HCEC 1CT (cell line): Measurements from ENCODE around the gene XXYLT1.

Experiments used
- DNase-seq: peaks from one replicate; pipeline ENCODE4 v3.0.0-alpha.2; 2017

Gene XXYLT1

DNA sequence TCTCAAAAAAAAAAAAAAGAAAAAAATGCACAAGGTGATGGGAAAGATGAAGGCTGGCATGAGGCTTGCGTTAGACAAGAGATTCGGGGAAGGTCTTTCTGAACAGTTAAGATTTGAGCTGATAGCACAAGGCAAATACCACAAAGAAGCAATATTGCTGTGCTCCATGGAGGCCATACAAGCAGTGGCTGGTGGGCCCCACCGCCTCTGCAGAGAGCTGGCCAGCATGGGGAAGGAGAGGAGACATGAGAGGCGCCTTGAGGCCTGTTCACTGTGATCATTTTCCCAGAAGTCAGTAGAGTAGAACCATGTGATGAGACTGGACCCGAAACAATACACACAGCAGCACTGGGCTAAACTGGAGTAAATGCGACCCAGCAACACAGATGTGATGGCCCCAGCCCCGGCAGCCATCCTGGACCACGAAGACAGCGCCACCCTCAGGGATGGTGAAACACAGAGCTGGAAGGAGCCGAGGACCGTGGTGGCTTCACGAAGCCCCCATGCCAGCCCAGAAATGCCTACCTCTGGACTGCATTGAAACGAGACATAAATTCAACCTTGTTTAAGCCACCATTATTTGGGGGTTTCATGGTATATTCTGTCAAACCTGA lies 5.5 kb downstream of the XXYLT1 start:
- no peak for DNase-seq

- DNase-seq: no peak
Measured at GRCh38 chr3:195263925-195264600, 6.9 kb downstream of the XXYLT1 start.

GRCh38 chr3:195263193-195263924 lies 7.6 kb downstream of the XXYLT1 start:
- DNase-seq: no peak

DNA sequence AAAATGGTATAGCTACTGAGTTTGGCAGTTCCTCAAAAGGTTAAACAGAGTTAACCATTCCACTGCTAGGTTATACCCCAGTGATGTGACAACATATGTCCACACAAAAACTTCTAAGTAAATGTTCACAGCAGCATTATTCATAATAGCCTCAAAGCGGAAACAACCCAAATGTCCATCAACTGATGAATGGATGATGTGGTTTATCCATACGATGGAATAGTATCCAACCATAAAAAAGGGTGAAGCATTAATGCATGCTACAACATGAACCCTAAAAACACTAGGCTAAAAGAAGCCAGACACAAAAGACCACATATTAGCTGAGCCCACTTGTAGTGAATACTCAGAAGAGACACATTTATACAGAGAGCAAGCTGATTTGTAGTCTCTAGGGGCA lies 9.0 kb downstream of the XXYLT1 start:
- DNase-seq: no peak

- no peak for DNase-seq
Measured at GRCh38 chr3:195260280-195260905, 10.6 kb downstream of the XXYLT1 start.

DNA sequence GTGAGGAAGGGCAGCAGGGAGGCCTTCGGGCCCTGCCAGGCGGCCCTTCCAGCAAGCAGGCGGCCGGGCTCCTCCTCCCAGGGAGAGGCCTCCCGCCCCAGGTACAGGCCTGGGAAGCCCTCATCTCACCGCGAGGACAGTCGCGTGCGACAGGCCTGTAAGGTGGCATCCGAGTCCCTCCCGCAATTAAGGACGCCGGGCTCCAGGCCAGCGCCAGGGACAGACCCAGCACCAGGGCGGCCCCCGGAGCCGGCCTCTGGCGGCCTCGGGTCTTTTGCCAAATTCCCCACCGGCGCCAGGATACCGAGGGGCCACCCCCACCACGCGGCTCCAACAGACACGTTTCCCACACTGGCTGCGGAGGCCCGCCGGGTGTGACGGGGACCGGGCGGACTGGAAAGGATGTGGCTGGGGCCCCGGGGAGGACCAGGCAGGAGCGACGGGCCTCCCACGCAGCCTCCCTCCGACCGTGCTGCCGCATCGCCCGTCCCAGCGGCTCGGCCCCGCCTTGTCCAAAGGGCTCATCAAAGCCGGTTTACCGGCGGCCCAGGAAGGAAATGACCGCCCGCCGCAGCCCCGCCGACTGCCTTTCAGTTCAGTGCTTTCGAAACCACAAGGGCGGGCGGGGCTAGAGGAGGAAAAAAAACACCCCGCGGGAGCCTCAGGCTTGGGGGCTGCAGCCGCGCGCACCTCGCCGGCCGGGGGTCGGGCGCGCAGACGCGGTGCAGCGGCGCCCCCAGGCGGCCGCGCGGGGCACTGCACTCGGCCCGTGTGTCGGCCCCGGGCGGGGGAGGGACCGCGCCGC lies 11.3 kb downstream of the XXYLT1 start:
- peak; percentile 84 for DNase-seq

DNA sequence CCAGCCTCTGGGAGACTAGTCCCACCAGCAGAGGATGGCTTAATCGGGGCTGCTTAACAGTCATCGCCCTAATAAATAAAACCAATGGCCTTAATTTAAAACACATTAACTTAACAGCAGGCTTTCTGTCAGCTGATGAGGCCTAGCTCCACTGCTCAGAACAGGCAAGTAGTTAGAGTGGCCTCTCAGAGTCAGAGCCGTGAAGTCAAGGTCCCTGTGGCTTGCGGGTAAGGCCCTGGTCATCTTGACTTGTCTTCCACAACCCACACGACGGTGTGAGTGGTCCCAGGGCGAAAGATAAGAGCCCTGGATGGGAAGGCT lies 11.8 kb downstream of the XXYLT1 start:
- DNase-seq: no peak

GRCh38 chr3:195258449-195259153 lies 12.4 kb downstream of the XXYLT1 start:
- no peak for DNase-seq

DNA sequence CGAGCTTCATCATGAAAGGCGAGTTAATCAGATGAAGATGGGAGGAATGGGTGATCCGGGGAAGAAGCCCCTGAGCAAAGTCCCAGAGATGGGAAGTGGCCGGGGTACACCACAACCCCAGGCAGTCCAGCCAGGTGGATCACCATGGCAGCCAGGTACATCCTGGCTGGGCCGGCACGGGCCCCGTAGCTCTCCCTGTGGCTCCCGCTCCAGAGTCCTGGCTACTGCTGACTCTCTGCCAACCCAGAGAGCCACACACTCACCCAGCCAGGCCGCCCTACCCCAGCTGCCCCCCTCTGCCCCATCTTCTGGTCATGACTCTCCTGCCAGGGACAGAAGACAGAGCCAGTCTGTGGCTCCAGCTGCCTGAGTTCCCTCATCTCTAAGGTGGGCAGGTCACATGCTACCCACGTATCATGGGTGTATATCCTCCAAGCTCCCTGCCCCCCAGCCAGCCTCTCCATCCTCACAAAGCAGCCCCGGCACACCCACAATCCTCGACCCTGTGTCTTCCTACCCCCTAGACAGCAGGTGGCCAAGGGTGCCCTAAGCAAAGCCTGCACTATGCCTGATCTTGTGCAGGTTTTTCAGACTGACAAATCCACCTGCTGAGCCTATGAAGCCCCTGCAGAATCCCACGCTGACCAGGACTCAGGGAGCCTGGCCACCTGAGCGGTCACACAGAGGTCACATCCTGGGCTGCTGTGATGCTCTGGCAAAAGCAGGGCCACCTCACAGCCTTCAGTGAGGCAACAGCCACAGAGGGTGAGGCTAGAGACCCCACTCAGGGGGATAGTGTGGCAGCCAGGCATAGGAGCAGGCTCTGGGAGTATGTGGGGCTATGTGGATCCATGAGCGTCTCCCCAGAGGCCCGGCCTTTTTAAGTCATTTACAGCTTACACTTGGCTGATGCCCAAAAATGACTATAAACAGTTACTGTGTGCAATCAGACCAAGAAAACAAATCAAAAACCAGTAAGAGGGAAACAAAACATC lies 13.2 kb downstream of the XXYLT1 start:
- no peak for DNase-seq

DNA sequence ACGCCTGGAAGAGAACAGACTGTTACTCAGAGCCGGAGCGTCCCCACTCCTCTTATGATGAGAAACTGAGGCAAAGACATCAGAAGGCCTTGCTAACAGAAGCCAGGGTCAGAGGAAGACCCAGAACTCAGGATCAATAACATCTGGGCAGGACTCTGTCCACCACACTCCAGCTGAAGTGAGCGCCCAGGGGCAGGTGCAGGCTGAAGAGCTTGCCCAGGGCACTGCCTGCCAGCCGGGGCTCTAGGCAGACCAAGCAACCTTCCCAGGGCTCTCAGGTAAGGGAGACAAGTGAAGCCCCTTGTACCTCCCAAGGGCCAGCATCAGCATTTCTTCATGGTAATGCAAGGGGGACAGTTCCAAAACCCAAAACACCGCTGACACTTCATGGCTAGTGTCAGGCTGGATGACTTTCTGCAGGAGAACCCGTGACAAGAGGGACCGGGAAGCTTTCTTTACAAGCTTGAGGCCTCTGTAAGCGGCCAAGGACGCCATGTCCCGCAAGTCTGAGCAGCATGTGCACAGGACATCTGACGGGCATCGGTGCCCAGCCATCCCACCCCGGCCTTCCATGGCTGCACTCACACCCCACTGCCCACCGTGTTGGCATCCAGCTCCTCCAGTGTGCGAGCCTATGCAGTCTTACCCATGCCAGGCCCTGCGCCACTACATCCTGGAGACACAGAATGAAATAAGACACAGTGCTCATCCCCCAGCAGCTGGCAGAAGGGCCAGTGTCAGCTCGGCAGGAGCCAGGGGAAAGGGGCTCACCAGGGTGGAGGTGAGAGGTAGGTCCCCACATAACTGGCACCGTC lies 14.1 kb downstream of the XXYLT1 start:
- DNase-seq: no peak

DNA sequence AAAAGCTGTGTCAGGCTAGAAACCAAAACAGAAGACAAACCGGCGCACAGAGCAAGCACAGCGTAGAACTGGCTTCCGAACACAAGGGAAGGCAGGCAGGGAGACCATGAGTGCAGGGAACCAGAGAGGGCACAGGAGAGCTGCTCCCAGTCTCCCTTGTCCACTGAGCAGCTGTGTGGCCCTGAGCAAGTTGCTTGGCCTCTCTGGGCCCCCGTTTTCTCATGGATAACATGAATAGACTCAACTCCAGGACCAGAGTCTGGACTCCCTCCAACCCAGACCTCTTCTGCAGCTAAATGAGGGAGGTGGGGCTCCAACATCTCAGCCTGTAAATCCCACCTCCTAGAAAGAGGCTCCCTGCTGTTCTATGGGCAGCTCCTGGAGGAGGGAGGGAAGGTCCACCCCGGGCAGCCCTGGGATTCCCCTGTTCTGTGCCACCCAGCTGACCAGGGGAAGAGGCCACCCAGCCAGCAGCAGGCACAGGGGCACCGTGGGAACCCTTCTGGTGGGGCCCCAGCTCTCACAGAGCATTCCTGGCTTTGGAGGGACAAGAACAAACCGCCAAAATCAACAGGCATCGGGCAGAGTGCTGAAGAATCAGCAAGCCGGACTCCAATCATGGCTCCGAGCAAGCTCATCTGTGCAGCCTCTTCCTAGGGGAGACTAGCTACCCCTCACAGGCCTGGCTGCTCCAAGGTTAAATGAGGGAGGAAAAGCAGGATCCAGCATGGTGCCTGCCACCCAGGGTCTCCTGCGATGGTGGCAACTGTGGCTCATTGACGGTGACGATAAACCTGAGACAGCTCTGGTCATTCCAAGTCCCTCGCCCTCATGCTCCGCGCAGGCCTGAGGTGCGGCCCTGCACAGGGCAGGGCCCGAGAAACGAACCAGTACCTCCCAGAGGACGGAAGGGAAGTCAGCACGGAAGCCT lies 15.1 kb downstream of the XXYLT1 start:
- DNase-seq: no peak

GRCh38 chr3:195255176-195255500 lies 15.8 kb downstream of the XXYLT1 start:
- no peak for DNase-seq

DNA sequence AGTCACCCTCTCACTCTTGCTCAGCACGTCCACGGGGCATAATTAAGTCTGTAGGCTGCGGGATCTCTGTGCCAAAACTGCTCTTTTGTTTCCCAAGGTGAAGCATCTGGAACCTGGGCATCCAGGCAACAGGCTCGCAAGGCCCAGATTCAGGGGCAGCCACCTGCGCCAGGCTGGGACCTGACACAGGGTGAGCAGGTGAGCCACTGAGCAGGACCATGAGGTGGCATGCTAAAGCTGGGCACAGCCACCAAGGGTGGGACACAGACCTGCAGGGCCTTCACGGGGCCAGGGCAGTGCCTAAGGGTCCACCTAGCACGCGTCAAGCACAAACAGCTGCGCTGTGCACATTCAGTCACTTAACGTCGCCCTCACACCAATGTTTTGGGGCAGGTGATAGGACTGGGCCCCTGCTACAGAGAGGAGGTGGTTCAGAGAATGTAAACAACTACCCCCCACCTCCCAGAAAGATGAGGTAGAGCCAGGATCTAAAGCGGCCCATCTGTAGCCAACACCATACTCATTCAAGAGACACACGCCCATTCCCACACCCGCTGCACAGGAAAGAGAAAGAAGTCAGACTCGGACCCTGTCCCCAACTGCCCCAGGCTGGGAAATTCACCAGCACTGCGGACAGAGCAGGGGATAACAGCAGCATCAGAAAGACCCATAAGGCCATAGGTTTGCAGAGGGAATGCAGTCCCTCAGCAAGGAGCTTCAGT lies 16.3 kb downstream of the XXYLT1 start:
- DNase-seq: no peak

DNA sequence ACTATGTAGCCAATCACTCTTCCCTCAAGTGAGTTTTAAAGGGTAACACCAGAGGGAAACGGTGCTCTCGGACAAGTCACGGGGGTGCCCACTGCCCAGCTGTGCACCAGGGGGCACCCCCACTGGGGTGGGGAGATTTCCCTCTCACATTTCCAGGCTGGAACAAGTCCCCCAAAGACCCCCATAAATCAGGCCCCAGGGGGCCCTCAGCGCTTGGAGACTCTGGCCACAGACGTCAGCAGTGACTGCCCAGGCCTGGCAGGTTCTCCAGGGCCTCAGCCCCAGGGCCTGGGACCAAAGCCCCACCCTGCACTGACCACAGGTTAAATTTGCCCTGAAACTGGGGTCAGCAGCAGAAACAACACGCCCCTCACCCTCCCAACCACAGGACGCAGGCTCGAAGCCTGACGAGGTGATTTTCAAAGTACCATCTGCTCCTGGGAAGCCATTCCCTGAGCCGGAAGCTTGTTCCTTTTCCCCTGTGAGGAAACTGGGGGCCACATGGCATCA lies 17.0 kb downstream of the XXYLT1 start:
- DNase-seq: no peak

DNA sequence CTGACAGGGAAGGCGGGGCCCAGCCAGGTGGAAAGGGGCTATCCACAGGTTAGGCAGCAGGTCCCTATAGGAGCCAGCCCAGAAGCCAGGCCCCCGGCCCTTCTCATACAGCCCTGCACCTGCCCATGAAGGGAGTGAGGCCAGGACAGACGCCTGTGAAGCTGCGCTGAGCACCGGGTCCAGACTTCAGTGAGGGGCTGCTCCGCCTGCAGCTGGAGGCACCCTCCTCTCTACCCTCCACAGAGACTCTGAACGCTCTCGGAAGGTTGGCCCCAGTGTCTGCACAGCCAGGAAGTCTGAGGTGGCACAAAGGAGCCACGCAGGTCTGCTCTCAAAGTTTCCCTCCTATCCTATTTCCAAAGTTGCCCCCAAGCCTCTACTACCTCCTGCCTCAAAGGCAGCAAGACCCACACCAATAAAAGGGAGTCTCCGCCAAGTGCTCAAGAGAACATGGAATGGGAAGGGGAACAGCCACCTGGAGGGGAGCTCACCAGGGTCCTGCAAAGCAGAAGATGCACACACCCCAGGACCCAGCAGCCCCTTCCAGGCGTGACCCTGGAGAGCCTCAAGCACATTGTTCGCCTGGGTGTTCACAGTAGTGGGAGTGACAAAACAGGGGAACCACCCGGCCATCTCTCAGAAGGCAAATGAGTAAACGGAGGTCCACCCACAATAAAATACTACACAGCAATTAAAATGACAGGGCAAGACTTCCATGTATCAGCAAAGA lies 19.5 kb downstream of the XXYLT1 start:
- DNase-seq: no peak

DNA sequence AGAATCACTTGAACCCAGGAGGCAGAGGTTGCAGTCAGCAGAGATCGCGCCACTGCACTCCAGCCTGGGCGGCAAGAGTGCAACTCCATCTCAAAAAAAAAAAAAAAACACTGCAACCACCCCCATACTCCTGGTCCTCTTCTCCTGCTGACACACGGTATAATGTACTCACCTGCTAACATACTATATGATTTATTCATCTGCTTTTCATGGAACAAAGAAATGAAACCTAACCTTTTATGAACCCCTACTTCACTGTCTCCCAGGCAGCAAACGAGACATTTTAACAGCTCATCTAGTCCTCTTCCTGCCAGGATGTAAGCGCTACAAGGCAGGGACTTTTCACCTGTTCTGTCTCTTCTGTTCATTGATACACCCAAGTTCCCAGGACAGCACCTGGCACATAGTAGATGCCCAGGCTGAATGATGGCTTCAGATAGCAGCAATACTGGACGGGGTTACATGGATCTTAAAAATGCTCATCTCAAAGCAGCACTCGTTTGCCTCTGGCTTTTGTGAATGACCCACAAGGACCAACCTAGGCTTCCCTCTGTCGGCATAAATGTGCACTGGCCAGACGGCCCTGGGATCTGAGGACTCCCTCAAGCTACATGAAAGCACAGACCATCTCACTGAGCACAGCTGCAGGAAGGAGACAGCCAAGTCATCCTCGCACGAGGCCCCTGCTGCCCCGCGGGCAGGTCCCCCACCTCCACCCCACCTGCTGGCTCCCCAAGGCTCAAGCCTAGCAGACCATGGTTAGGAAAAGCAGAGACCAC lies 20.3 kb downstream of the XXYLT1 start:
- no peak for DNase-seq
